Forelimb muscle (tissue), 1 donor: Measurements from ENCODE around the gene MAP1B. TPM values are rescaled to one million over a fixed set of nuclear protein-coding genes. Genes with fewer than 3 reads are reported as not detected.

Experiments used
- DNase-seq: peaks from one replicate; pipeline ENCODE4 v3.0.0-alpha.2; 2013; ENCODE audit warnings: low read depth
- polyA plus RNA-seq: library from polyadenylated mRNA; unstranded; fragments of 120-200 nt; gene quantifications from one replicate; pipeline ENCODE4 v1.2.1, GENCODE V29; 2013; ENCODE audit not compliant: insufficient read length

The MAP1B gene
- polyA plus RNA-seq, 1 donor, result 32.5 TPM

DNA sequence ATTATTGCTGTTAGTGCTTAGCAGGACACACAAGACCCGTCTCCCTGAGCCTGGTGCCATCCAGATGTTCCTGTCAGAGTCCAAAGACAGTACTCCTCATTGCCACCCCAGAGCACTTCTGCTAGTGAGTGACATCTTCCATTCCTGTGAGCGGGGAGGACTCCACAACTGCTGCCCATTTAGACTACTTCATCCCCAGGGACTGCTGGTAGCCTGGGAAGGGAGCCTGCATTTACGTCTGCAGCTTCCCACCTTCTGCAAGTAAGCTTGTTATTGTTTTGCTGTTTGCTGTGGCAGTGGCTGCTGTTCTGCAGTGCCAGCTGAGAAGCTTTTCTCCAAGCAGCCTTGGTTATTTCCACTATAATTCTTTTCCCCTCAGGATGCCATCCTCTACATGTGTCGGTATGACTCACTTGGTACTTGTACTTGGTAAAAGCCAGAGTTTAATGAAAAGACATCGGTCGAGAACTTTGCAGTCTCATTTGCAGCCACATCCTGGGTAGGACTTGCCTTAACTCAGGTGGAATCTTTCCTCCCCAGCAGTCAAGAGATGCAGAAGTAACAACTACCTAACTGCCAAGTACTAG is 10.6 kb upstream of the MAP1B start:
- DNase-seq, result no peak

- no peak for DNase-seq
Observed at GRCh38 chr5:72101828-72102227, 5.4 kb upstream of the MAP1B start.

DNA sequence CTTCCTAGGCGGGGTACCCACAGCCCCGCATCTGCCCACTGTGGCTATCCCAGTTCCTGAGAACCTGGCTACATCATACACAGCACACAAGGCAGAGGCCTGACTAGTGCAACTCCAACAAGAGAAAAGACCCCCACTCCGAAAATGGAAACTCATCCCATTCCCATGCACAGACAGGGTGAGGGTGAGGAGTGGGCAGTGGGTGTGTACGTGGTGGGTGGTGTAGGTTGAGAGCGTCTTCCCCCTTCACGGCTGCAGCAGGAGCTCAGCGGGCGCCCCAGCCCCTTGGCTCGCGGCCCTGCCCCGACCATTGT is 501 bp upstream of the MAP1B start:
- no peak for DNase-seq

- no peak for DNase-seq
Observed at GRCh38 chr5:72107901-72108201, 576 bp downstream of the MAP1B start.

- no peak for DNase-seq
Observed at GRCh38 chr5:72108202-72109061, 1.2 kb downstream of the MAP1B start.

DNA sequence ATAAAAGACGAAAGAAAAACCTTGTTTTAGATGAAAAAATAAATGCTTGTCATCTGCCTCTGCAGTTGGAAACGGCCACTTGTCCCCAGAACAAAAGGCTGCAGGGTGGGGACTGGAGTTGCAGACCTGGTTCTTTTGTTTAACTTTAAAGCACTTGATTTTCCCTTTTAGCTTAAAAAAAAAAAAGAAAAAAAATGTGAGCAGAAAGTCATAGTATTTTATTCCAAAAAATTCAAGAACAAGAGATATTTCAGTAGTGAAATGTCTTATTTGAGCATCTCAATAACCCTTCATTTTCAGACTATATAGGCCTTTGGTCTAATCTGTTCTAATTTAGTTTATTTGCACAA is 1.8 kb downstream of the MAP1B start:
- DNase-seq, result no peak

GRCh38 chr5:72109625-72110024 is 2.4 kb downstream of the MAP1B start:
- no peak for DNase-seq

- no peak for DNase-seq
Observed at GRCh38 chr5:72110394-72111013, 3.2 kb downstream of the MAP1B start.

GRCh38 chr5:72112389-72112788 is 5.1 kb downstream of the MAP1B start:
- DNase-seq, result no peak

- DNase-seq, result no peak
Observed at GRCh38 chr5:72114629-72115028, 7.4 kb downstream of the MAP1B start.

GRCh38 chr5:72115296-72115695 is 8.0 kb downstream of the MAP1B start:
- DNase-seq, result no peak

- no peak for DNase-seq
Observed at GRCh38 chr5:72117307-72117706, 10.0 kb downstream of the MAP1B start.

GRCh38 chr5:72121052-72121779 is 13.9 kb downstream of the MAP1B start:
- DNase-seq, result no peak

DNA sequence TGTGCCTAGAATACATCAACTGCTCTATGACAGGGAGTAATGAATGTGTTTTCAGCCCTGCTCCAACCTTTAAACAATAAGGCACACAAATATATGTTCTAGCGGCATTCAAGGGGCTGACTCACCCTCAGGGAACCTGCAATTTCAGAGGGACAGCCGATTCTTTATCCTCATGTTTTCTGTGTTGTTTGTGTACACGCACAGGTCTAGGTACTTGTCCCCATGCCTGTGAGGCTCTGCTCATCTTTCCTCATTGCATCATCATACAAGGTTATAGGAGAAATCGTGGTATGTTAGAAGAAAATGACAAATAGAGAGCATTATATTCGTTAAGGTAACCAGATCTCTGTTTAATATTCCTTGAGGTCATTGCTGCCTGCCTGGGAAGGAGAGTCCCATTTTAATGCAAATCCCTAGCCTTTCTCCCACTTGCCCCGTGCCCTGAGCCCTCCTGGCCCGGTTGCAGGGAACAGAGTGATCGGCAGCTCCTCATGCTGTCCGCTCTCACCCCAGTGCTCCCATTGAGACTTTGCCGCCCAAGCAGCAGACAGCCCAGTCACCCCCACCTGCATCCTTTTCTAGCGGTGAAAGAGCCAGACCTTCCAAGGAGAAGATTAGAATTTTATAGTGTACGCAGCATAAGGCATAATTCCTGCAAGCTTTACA is 14.6 kb downstream of the MAP1B start:
- no peak for DNase-seq

GRCh38 chr5:72122602-72123001 is 15.3 kb downstream of the MAP1B start:
- no peak for DNase-seq

DNA sequence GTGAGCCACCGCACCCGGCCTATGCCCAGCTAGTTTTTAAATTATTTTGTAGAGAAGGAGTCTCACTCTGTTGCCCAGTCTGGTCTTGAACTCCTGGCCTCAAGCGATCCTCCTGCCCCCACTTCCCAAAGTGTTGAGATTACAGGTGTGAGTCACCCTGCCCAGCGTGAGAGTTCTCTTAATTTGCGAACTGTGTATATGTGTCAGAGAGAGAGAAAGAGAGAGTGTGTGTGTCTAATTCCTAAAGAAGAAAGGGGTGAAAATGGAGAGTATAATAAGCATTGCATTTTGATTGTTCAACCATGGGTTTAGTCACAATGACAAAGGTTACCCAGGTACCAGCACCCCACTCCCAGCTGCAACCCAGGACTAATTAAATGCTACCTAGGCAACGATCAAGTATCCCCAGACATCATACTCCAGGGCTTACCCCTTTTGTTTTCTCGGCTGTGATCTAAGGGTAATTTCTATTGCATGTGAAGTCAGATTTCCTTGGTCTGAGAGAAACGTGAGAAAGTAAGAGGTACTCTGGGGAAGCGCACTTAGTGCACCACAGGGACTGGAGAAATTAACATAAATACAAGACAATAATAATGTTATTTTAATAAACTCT is 16.6 kb downstream of the MAP1B start:
- DNase-seq, result no peak

GRCh38 chr5:72125271-72125940 is 18.1 kb downstream of the MAP1B start:
- no peak for DNase-seq

DNA sequence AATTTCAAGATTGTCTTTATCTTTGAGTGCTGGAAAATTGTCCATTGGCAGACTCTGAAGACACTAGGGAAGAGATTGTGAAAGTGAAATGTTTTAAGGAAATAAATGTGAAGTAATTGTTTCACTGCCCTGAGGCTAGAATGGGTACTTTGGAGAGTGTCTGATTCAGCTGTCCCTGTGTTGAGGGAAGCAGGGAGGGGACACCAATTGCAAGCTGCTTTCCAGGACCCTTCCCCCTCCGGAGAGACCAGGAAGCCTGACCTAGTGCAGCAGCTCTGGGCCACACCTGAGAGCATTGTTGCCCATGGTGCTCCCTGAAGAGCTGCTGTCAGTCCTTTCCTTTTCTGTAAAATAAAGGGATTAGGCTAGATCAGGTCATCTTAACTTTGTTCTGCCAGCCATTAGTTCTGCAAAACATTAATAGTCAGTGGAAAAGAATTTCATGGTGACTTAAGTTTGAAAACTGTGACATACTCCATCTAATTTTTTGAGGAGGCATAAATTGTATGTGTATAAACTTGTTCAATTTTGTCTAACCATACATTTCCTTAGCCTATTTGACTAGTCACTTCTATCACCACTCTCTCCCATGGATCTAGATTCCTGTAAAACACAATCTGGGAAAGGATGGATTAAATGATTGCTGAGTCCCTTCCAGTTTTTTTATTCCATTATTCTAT is 18.8 kb downstream of the MAP1B start:
- no peak for DNase-seq

DNA sequence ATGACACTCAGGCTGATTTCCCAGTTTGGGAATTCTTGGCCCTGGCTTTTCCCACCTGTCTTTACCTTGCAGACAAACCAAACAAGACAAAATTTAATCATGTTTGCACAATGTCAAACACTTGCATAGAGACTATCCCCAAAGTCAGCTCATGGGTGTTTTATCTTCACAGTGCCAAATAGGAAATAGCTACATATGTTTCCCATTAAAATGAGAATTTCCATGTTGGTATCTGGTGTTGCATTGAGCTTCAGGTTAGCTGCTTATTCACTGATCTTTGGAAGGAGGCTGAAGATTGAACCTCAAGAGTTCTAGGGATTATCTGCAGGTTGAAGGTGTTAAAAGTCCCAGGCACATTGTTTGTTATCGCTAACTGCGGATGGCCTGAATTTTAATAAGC is 19.5 kb downstream of the MAP1B start:
- no peak for DNase-seq

GRCh38 chr5:72129725-72130124 is 22.4 kb downstream of the MAP1B start:
- no peak for DNase-seq

- no peak for DNase-seq
Observed at GRCh38 chr5:72130351-72130761, 23.1 kb downstream of the MAP1B start.
